ENCODE measurements around the gene KAZN. TPM values are rescaled to one million over a fixed set of nuclear protein-coding genes. Genes with fewer than 3 reads are reported as not detected.

KAZN gene
- total and polyA plus RNA-seq, 2 donors from 2014 or later = 17.4 to 60.8 TPM

DNA sequence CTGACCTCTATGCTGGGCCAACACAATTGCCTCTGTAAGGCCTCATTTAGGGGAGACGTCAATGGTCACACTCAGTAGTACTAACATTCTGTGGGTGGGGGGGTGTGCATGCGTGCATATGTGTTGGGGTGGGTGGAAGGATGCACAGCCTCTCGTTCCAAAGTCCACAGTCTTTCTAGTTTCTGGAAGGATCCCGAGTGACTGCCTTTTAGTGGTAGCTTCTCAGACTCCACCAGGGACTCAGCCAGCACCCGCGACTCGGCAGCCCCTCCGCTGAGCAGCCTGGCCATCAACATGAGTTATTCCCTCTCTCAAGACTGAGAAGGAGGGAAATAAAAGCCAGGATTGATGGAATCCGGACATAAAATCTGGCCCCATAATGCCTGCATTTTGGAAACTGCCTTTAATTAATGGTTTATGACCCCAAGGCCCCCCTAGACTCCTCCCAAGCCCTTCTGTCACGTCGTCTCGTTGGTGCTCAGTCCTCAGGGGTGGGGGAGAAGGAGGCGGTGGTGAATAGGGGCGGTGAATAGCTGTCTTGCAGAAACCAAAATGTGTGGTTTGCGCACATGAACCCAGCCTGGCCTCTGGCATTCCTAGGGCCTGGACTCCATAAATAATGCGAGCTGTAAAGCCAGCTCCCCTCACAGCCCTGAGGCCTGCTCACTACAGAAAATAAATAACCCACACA is 489.9 kb downstream of the KAZN start:
- peak overlapping the region; percentile 3 to 33 (median 28) for H3K9ac ChIP-seq (ENCODE audit: low read length in 3 of 3)
- peak overlapping the region; percentile 77 to 80 for H3K27ac ChIP-seq (ENCODE audit: low read depth in 2 of 2, low read length in 2 of 2)
- H3K27me3 ChIP-seq (ENCODE audit: control insufficient read depth, insufficient read depth, low read length) = no peaks in the 10 kb centered on the region
- H3K36me3 ChIP-seq (ENCODE audit: control insufficient read depth in 2 of 3, insufficient read depth in 3 of 3, low read length in 3 of 3) = no peaks in the 10 kb centered on the region
- peak overlapping the region in 2 of 3 donors; percentile 8 to 24 for H3K4me3 ChIP-seq (ENCODE audit: low read length in 3 of 3)
- no peak for FAIRE-seq
- peak; percentile 90 to 98 (median 94) for DNase-seq
- peaks cover 6 to 17% (median 13%) of the 10 kb centered on the region in 3 donors for H3K4me1 ChIP-seq (ENCODE audit: control insufficient read depth in 2 of 3, insufficient read depth in 2 of 3, low read depth in 1 of 3, low read length in 3 of 3)
- intact Hi-C loops (cut with DNase I) = no loop called here
- TF ChIP-seq, protein P1, sequence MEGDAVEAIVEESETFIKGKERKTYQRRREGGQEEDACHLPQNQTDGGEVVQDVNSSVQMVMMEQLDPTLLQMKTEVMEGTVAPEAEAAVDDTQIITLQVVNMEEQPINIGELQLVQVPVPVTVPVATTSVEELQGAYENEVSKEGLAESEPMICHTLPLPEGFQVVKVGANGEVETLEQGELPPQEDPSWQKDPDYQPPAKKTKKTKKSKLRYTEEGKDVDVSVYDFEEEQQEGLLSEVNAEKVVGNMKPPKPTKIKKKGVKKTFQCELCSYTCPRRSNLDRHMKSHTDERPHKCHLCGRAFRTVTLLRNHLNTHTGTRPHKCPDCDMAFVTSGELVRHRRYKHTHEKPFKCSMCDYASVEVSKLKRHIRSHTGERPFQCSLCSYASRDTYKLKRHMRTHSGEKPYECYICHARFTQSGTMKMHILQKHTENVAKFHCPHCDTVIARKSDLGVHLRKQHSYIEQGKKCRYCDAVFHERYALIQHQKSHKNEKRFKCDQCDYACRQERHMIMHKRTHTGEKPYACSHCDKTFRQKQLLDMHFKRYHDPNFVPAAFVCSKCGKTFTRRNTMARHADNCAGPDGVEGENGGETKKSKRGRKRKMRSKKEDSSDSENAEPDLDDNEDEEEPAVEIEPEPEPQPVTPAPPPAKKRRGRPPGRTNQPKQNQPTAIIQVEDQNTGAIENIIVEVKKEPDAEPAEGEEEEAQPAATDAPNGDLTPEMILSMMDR (IDR thresholded peaks at IDR 0.05; ENCODE audit: borderline replicate concordance, extremely low read depth, insufficient read depth) = no peak
- no peaks in the 10 kb centered on the region for H3K9me3 ChIP-seq (ENCODE audit: control insufficient read depth in 2 of 3, insufficient read depth in 1 of 3, low read length in 3 of 3)

DNA sequence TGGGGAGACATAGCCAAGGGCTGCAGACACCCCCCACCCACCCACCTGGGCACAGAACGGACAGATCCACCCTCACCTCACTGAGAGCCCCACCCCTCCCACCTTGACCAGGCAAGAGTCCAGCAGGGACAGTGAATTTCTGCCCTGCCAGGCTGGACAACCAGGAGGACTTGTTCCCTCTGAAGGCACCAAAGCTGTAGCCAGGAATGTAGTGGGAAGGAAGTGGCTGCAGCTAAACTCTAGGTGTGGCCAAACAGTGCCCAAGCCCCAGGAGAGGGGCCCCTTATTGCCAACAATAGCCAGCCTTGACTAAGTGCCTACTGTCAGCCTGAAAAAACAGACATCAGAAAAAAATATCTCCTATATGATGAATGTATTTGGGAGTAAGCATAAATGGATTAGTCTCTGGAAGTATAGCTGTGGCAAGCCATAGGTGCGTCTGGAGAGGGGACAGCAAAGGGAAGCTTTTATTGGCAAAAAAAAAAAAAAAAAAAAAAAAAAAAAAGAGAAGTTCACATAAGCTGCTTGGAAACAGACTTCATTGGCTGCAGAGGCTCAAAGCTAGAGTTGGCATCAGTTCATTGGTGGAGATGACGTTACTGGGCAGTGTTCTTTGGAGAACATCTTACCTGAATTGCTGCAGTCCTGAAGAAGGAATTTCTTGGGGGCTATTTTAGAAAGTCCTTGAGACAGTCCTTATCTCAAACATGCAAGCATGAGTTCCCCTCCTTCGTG is 490.9 kb downstream of the KAZN start:
- Histone ChIP-seq H3K9me3 (ENCODE audit: control insufficient read depth in 2 of 3, insufficient read depth in 1 of 3, low read length in 3 of 3) (no peaks in the 10 kb centered on the region), H3K4me3 (ENCODE audit: low read length in 3 of 3) (peak overlapping the region in 2 of 3 donors; percentile 6 to 8), H3K36me3 (ENCODE audit: control insufficient read depth in 2 of 3, insufficient read depth in 3 of 3, low read length in 3 of 3) (no peaks in the 10 kb centered on the region), H3K9ac (ENCODE audit: low read length in 3 of 3) (peak overlapping the region in 1 of 3 donors; percentile 36), H3K27me3 (ENCODE audit: control insufficient read depth, insufficient read depth, low read length) (no peaks in the 10 kb centered on the region), H3K27ac (ENCODE audit: low read depth in 2 of 2, low read length in 2 of 2) (peak overlapping the region; percentile 52 to 84), H3K4me1 (ENCODE audit: control insufficient read depth in 2 of 3, insufficient read depth in 2 of 3, low read depth in 1 of 3, low read length in 3 of 3) (peaks cover 6 to 17% (median 13%) of the 10 kb centered on the region in 3 donors)
- intact Hi-C loops (cut with DNase I) = no loop called here
- DNase-seq = peak in 3 of 5 donors; percentile 50 to 65 (median 51)
- FAIRE-seq = no peak
- TF ChIP-seq, protein P1 (IDR thresholded peaks at IDR 0.05; ENCODE audit: borderline replicate concordance, extremely low read depth, insufficient read depth) = no peak

DNA sequence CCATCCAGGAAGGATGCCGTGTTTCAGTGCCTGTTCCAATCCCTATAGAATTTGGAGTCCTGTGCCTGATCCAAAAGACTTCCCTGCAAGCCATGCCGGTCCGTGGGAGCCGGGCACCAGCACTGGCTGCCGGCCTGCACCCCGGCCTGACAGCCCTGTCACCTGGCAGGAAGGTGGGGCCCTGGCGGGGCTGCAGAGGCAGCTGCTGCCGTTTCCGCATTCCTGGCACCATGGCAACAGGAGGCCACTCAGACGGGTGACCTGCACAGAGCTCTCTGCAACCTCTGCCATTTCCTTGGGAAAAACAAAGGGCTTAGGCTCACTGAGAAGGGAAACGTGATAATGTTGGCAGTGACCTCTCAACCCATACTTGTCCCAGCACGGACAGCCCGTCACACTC is 491.9 kb downstream of the KAZN start:
- Histone ChIP-seq H3K27me3 (ENCODE audit: control insufficient read depth, insufficient read depth, low read length) (no peaks in the 10 kb centered on the region), H3K4me3 (ENCODE audit: low read length in 3 of 3) (peak overlapping the region in 1 of 3 donors; percentile 3), H3K4me1 (ENCODE audit: control insufficient read depth in 2 of 3, insufficient read depth in 2 of 3, low read depth in 1 of 3, low read length in 3 of 3) (peaks cover 6 to 17% (median 13%) of the 10 kb centered on the region in 3 donors), H3K36me3 (ENCODE audit: control insufficient read depth in 2 of 3, insufficient read depth in 3 of 3, low read length in 3 of 3) (no peaks in the 10 kb centered on the region), H3K9ac (ENCODE audit: low read length in 3 of 3) (peak overlapping the region in 1 of 3 donors; percentile 56), H3K9me3 (ENCODE audit: control insufficient read depth in 2 of 3, insufficient read depth in 1 of 3, low read length in 3 of 3) (no peaks in the 10 kb centered on the region), H3K27ac (ENCODE audit: low read depth in 2 of 2, low read length in 2 of 2) (peak overlapping the region; percentile 84 to 90)
- DNase-seq (peak; percentile 93 to 95 (median 94)), FAIRE-seq (no peak)
- TF ChIP-seq, protein P1 (IDR thresholded peaks at IDR 0.05; ENCODE audit: borderline replicate concordance, extremely low read depth, insufficient read depth) = no peak
- intact Hi-C loops (cut with DNase I) = no loop called here

All from kidney (tissue), 14 donors.